B cell (primary cell): ENCODE results near the gene ACER1. TPM values are rescaled to one million over a fixed set of nuclear protein-coding genes. Genes with fewer than 3 reads are reported as not detected.

Experiments
- ATAC-seq: fragments of 200-7000 bp; cut with Tn5 transposase; one replicate; pipeline ENCODE4 v1.10.0; 2021; ENCODE audit warnings: low read depth, mild to moderate bottlenecking, moderate number of reproducible peaks, moderate library complexity
- CTCF ChIA-PET: fragments of 350-600 bp; sonication (Branson Sonifier 250); formaldehyde crosslinking; loops from one replicate; lab custom pipeline; 2021; ENCODE audit warnings: antibody characterized with exemption, inconsistent platforms; lab: Charles Lee
- POLR2A ChIA-PET: fragments of 350-600 bp; sonication (Branson Sonifier 250); formaldehyde crosslinking; loops from one replicate; lab custom pipeline; 2021; ENCODE audit warnings: antibody characterized with exemption; lab: Charles Lee
- DNase-seq: peaks from one replicate; pipeline ENCODE4 v3.0.0; 2013
- H2AFZ ChIP-seq: 2 replicates; pipeline ENCODE4 v1.6.1; 2012; ENCODE audit warnings: mild to moderate bottlenecking, low read depth, low read length; ENCODE audit not compliant: insufficient read depth, poor library complexity, severe bottlenecking
- H3K27ac ChIP-seq, 2 donors: 1 replicate in 1 of 2; 2 replicates in 1 of 2; pipeline ENCODE4 v1.5.1; 2012 to 2013; ENCODE audit warnings: low read length in 2 of 2, mild to moderate bottlenecking in 2 of 2, moderate library complexity in 1 of 2
- H3K27me3 ChIP-seq, 4 experiments: fragments of 200-600 bp in 1 of 4; sonication (generic) in 1 of 4; replicated peaks in 1 of 4; 1 replicate in 2 of 4; 2 replicates in 2 of 4; pipeline versions ENCODE4 v1.6.1 to v1.7.0; 2013 to 2016; ENCODE audit warnings: low read length in 3 of 4, mild to moderate bottlenecking in 2 of 4, mixed read lengths in 1 of 4, moderate library complexity in 1 of 4; ENCODE audit not compliant: insufficient read depth in 4 of 4, control insufficient read depth in 3 of 4; ENCODE audit errors: control extremely low read depth in 1 of 4
- H3K36me3 ChIP-seq, 2 experiments: replicated peaks in 1 of 2; 1 replicate in 1 of 2; 2 replicates in 1 of 2; pipeline versions ENCODE4 v1.6.1 to v1.7.1; 2013; ENCODE audit warnings: low read length in 1 of 2; ENCODE audit not compliant: insufficient read depth in 2 of 2, control insufficient read depth in 1 of 2; ENCODE audit errors: control extremely low read depth in 1 of 2, extremely low read depth in 1 of 2
- H3K4me1 ChIP-seq, 2 donors: fragments of 200-600 bp in 1 of 2; sonication (generic) in 1 of 2; 1 replicate in 1 of 2; 2 replicates in 1 of 2; pipeline versions ENCODE4 v1.5.1 to v1.6.1; 2013 to 2017; ENCODE audit warnings: low read length in 2 of 2; ENCODE audit not compliant: control insufficient read depth in 2 of 2, insufficient read depth in 2 of 2
- H3K4me2 ChIP-seq: replicated peaks from 2 replicates; pipeline ENCODE3; 2012; ENCODE audit warnings: mild to moderate bottlenecking, low read depth, low read length; ENCODE audit not compliant: poor library complexity, severe bottlenecking
- H3K4me3 ChIP-seq, 5 experiments: fragments of 200-600 bp in 1 of 5; sonication (generic) in 1 of 5; 1 replicate in 3 of 5; 2 replicates in 2 of 5; pipeline versions ENCODE4 v1.5.1 to v1.7.0; 2011 to 2016; ENCODE audit warnings: low read length in 4 of 5, mild to moderate bottlenecking in 4 of 5, low read depth in 2 of 5, control low read depth in 1 of 5, moderate library complexity in 1 of 5; ENCODE audit not compliant: insufficient read depth in 1 of 5; ENCODE audit errors: control extremely low read depth in 1 of 5, extremely low read depth in 1 of 5
- H3K79me2 ChIP-seq: fragments of 200-600 bp; sonication (generic); one replicate; pipeline ENCODE4 v1.6.0; 2016; ENCODE audit warnings: low read length; ENCODE audit not compliant: control insufficient read depth, insufficient read depth
- H3K9ac ChIP-seq: fragments of 200-600 bp; sonication (generic); 2 replicates; pipeline ENCODE4 v1.6.1; 2017; ENCODE audit warnings: mild to moderate bottlenecking, low read length, moderate library complexity
- H3K9me3 ChIP-seq, 3 donors: one replicate each; pipeline versions ENCODE4 v1.6.1 to v1.7.1; 2013; ENCODE audit warnings: low read length in 2 of 3; ENCODE audit not compliant: control insufficient read depth in 2 of 3, insufficient read depth in 1 of 3; ENCODE audit errors: control extremely low read depth in 1 of 3
- H4K20me1 ChIP-seq: 2 replicates; pipeline ENCODE4 v1.6.0; 2012; ENCODE audit warnings: mild to moderate bottlenecking, low read length; ENCODE audit not compliant: insufficient read depth, control insufficient read depth, poor library complexity, severe bottlenecking
- H3K27ac Mint-ChIP-seq: one replicate; pipeline ENCODE4 v1.8.0; 2021; ENCODE audit warnings: mixed read lengths
- H3K27me3 Mint-ChIP-seq: one replicate; pipeline ENCODE4 v1.8.0; 2021; ENCODE audit warnings: mixed read lengths
- H3K4me1 Mint-ChIP-seq: one replicate; pipeline ENCODE4 v1.8.0; 2021; ENCODE audit warnings: mixed read lengths
- H3K4me3 Mint-ChIP-seq: one replicate; pipeline ENCODE4 v1.8.0; 2021; ENCODE audit warnings: mixed read lengths
- H3K9me3 Mint-ChIP-seq: one replicate; pipeline ENCODE4 v1.8.0; 2022; ENCODE audit warnings: mixed read lengths; ENCODE audit not compliant: insufficient read depth
- CTCF ChIP-seq: fragments of 200-600 bp; IDR thresholded peaks from one replicate; pipeline ENCODE4 v1.8.0; 2022; ENCODE audit warnings: antibody characterized with exemption, mild to moderate bottlenecking
- EZH2 ChIP-seq: IDR thresholded peaks from 2 replicates; pipeline ENCODE4 v1.6.1; 2012; ENCODE audit warnings: borderline replicate concordance, low read depth, mild to moderate bottlenecking, moderate library complexity, low read length; ENCODE audit not compliant: insufficient read depth, poor library complexity, severe bottlenecking
- WGBS: methylation state at CpG from one replicate; pipeline ENCODE4 v1.1.5; 2013; ENCODE audit warnings: missing lambda C conversion rate; ENCODE audit not compliant: insufficient coverage; 5-methylcytosine and 5-hydroxymethylcytosine counted together
- intact Hi-C: fragments of 100-400 bp; cut with micrococcal nuclease; formaldehyde crosslinking; loops from one replicate; pipeline ENCODE4 v1.10.0; 2022
- polyA plus RNA-seq: library from polyadenylated mRNA; depleted of rRNA; stranded (reverse); fragments of >200 nt; gene quantifications from 2 replicates; pipeline ENCODE4 v1.2.3, GENCODE V29; 2012
- total RNA-seq, 2 donors: library from RNA; stranded (reverse); fragments of 120-200 nt in 1 of 2; gene quantifications; 1 replicate in 1 of 2; 2 replicates in 1 of 2; pipeline versions ENCODE4 v1.2.3 to v1.2.4, GENCODE V29; 2013 to 2022

ACER1 gene
- total and polyA plus RNA-seq, 2 donors (not counting 1 experiment from before 2014, with no cell fraction given), result not detected

- Mint-ChIP-seq H3K9me3 (no peaks in the 10 kb centered on the region), H3K4me1 (peaks cover under 1% of the 10 kb centered on the region), H3K27ac (no peak overlapping the region), H3K27me3 (no peaks in the 10 kb centered on the region), H3K4me3 (no peak overlapping the region)
- no peak for ATAC-seq
- DNase-seq, result no peak
- H3K27ac ChIP-seq, result no peak overlapping the region
- 97% methylated on average over 32 of the region's 33 CpGs for WGBS
- POLR2A ChIA-PET, result no interaction called here
- H3K4me3 ChIP-seq, result no peak overlapping the region
- no peaks in the 10 kb centered on the region for H3K27me3 ChIP-seq
- H4K20me1 ChIP-seq, result peaks cover 50% of the 10 kb centered on the region
- H3K9me3 ChIP-seq, result no peaks in the 10 kb centered on the region
- intact Hi-C loops, result no loop called here
- no peak overlapping the region for H3K4me2 ChIP-seq
- no peaks in the 10 kb centered on the region for H3K4me1 ChIP-seq
- H3K9ac ChIP-seq, result no peak overlapping the region
- H2AFZ ChIP-seq, result no peak overlapping the region
- CTCF ChIA-PET, result interaction anchor here (0.6 kb wide), 2 partner anchors 140 to 1431 kb away, joined by 3 to 4 read pairs; no protein-coding TSS in a partner anchor
- H3K79me2 ChIP-seq, result peaks cover 69% of the 10 kb centered on the region
- no peak for TF ChIP-seq EZH2
- no peak for TF ChIP-seq CTCF
- H3K36me3 ChIP-seq, result peaks cover 0 to 20% of the 10 kb centered on the region in 2 experiments
Observed at GRCh38 chr19:6269101-6269886, 64.1 kb downstream of the ACER1 start.

GRCh38 chr19:6268382-6268771 is 65.0 kb downstream of the ACER1 start:
- H3K27ac ChIP-seq, result no peak overlapping the region
- H3K36me3 ChIP-seq, result peaks cover 0 to 21% of the 10 kb centered on the region in 2 experiments
- TF ChIP-seq CTCF (no peak), EZH2 (no peak)
- H3K9me3 Mint-ChIP-seq, result no peaks in the 10 kb centered on the region
- no peak overlapping the region for H3K4me2 ChIP-seq
- no peak overlapping the region for H3K4me3 ChIP-seq
- POLR2A ChIA-PET, result no interaction called here
- 87% methylated on average over 2 of the region's 4 CpGs for WGBS
- H3K9ac ChIP-seq, result no peak overlapping the region
- CTCF ChIA-PET, result interaction anchor here (0.6 kb wide), 2 partner anchors 141 to 1432 kb away, joined by 3 to 4 read pairs; no protein-coding TSS in a partner anchor
- H3K4me1 Mint-ChIP-seq, result no peaks in the 10 kb centered on the region
- H3K4me3 Mint-ChIP-seq, result no peak overlapping the region
- H3K27me3 ChIP-seq, result no peaks in the 10 kb centered on the region
- no peak overlapping the region for H2AFZ ChIP-seq
- no peaks in the 10 kb centered on the region for H3K9me3 ChIP-seq
- DNase-seq (no peak), ATAC-seq (no peak)
- peaks cover 45% of the 10 kb centered on the region for H4K20me1 ChIP-seq
- H3K27ac Mint-ChIP-seq, result no peak overlapping the region
- intact Hi-C loops, result no loop called here
- no peaks in the 10 kb centered on the region for H3K27me3 Mint-ChIP-seq
- H3K4me1 ChIP-seq, result no peaks in the 10 kb centered on the region
- peaks cover 69% of the 10 kb centered on the region for H3K79me2 ChIP-seq
